ENCODE measurements around the gene ALDH1B1.

GRCh38 chr9:38384990-38385848 is 7.3 kb upstream of the ALDH1B1 start:
- TF ChIP-seq CTCF (IDR thresholded peaks at IDR 0.05) (no peak), POLR2A (IDR thresholded peaks at IDR 0.05) (no peak)
